Gastroesophageal sphincter (tissue), 4 donors: ENCODE data around the gene MACROD2. TPM values are rescaled to one million over a fixed set of nuclear protein-coding genes. Genes with fewer than 3 reads are reported as not detected.

ENCODE experiments used
- ATAC-seq: fragments of 150-250 bp; one replicate; pipeline ENCODE4 v1.9.1; 2016; ENCODE audit warnings: mild to moderate bottlenecking, moderate library complexity
- H3K27ac ChIP-seq, 4 donors: fragments of 200-600 bp; sonication (generic) in 3 of 4; 1 replicate in 3 of 4; 2 replicates in 1 of 4; pipeline ENCODE4 v1.5.1; 2016 to 2019
- H3K27me3 ChIP-seq: fragments of 200-600 bp; sonication (generic); one replicate; pipeline ENCODE4 v1.5.1; 2019
- H3K36me3 ChIP-seq, 2 donors: fragments of 200-600 bp; sonication (generic); one replicate each; pipeline ENCODE4 v1.5.1; 2019; ENCODE audit warnings: control low read depth in 1 of 2
- H3K4me1 ChIP-seq, 3 donors: fragments of 200-600 bp; sonication (generic); 1 replicate in 2 of 3; 2 replicates in 1 of 3; pipeline ENCODE4 v1.5.1; 2016 to 2019; ENCODE audit warnings: control low read depth in 2 of 3
- H3K4me3 ChIP-seq, 2 donors: fragments of 200-600 bp; sonication (generic); one replicate each; pipeline ENCODE4 v1.5.1; 2019; ENCODE audit warnings: mild to moderate bottlenecking in 1 of 2, moderate library complexity in 1 of 2
- H3K9me3 ChIP-seq, 3 donors: fragments of 200-600 bp; sonication (generic); one replicate each; pipeline ENCODE4 v1.5.1; 2017 to 2019; ENCODE audit warnings: control low read depth in 2 of 3
- EP300 ChIP-seq: sonication (generic); formaldehyde crosslinking; IDR thresholded peaks from one replicate; pipeline ENCODE4 v1.6.1; 2017; ENCODE audit warnings: antibody characterized with exemption, mild to moderate bottlenecking
- POLR2A ChIP-seq, 2 donors: fragments of 450-650 bp; IDR thresholded peaks; one replicate each; pipeline ENCODE4 v1.6.1; 2017; ENCODE audit warnings: antibody characterized with exemption in 2 of 2, mild to moderate bottlenecking in 2 of 2, moderate library complexity in 1 of 2
- POLR2AphosphoS5 ChIP-seq: sonication (generic); formaldehyde crosslinking; IDR thresholded peaks from one replicate; pipeline ENCODE4 v1.6.1; 2017; ENCODE audit warnings: antibody characterized with exemption
- WGBS, 2 donors: methylation state at CpG; one replicate each; pipeline ENCODE4 v1.1.5; 2018; ENCODE audit warnings: low coverage in 1 of 2; 5-methylcytosine and 5-hydroxymethylcytosine counted together
- small RNA-seq, 4 donors: library from RNA; depleted of rRNA; stranded (forward); fragments of <200 nt; gene quantifications; one replicate each; pipeline ENCODE3, GENCODE V24; 2016
- total RNA-seq, 4 donors: library from RNA; depleted of rRNA; stranded (reverse); fragments of >200 nt; gene quantifications; one replicate each; pipeline ENCODE4 v1.1.0, GENCODE V29; 2016
- TF ChIP-seq, protein P1 (sequence below), 4 experiments: fragments of 200-600 bp in 2 of 4; fragments of 450-650 bp in 2 of 4; sonication (generic) in 1 of 4; IDR thresholded peaks; one replicate each; pipeline ENCODE4 v1.5.1; 2017 to 2019; ENCODE audit warnings: antibody characterized with exemption in 4 of 4, mild to moderate bottlenecking in 2 of 4, moderate library complexity in 2 of 4

Gene MACROD2
- total RNA-seq, 4 donors from 2014 or later, result 4.0 to 12.1 (median 7.4) TPM

DNA sequence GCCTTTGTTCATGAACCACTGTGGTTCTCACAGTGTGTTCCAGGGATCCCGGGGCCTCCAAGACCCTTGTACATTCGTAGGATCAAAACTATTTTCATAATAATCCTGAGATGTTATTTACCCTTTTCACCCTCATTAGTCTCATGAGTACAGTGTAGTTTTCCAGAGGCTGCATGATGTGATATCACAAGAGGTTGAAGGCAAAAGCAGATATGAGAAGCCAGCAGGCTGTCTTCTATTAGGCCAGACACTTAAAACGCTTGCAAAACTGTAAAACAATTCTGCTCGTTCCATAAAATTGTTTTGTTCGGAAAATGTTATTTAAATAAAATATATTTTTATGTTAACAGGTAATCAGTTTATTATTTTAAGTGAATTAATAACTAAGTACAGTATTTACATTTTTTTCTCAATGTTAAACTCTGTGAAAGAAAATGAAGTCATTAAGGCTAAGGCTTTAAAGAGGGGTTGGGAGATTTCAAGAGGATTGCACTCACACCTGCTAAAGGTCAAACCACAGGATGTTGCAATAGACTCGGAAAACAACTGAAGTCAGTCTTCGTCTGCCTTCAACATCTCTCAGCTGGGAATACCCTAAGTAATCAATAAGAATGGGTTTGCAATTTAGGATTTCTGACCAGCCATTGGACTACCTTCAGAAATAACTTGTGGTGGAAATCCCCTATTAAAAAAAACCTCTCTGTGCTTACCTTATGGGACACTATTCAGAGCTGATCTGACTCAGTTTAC, 2103.7 kb downstream of the MACROD2 start:
- Histone ChIP-seq H3K4me3 (no peak overlapping the region), H3K27me3 (no peaks in the 10 kb centered on the region), H3K36me3 (no peaks in the 10 kb centered on the region), H3K4me1 (no peaks in the 10 kb centered on the region), H3K9me3 (no peaks in the 10 kb centered on the region), H3K27ac (no peak overlapping the region)
- ATAC-seq, result no peak
- WGBS, 2 donors, result 69 to 77% methylated on average over 5 to 7 of the region's 7 CpGs
- TF ChIP-seq EP300 (no peak), POLR2AphosphoS5 (no peak), POLR2A (IDR thresholded peaks at IDR 0.05) (no peak)
- TF ChIP-seq, protein P1, sequence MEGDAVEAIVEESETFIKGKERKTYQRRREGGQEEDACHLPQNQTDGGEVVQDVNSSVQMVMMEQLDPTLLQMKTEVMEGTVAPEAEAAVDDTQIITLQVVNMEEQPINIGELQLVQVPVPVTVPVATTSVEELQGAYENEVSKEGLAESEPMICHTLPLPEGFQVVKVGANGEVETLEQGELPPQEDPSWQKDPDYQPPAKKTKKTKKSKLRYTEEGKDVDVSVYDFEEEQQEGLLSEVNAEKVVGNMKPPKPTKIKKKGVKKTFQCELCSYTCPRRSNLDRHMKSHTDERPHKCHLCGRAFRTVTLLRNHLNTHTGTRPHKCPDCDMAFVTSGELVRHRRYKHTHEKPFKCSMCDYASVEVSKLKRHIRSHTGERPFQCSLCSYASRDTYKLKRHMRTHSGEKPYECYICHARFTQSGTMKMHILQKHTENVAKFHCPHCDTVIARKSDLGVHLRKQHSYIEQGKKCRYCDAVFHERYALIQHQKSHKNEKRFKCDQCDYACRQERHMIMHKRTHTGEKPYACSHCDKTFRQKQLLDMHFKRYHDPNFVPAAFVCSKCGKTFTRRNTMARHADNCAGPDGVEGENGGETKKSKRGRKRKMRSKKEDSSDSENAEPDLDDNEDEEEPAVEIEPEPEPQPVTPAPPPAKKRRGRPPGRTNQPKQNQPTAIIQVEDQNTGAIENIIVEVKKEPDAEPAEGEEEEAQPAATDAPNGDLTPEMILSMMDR (IDR thresholded peaks at IDR 0.05), result no peak

DNA sequence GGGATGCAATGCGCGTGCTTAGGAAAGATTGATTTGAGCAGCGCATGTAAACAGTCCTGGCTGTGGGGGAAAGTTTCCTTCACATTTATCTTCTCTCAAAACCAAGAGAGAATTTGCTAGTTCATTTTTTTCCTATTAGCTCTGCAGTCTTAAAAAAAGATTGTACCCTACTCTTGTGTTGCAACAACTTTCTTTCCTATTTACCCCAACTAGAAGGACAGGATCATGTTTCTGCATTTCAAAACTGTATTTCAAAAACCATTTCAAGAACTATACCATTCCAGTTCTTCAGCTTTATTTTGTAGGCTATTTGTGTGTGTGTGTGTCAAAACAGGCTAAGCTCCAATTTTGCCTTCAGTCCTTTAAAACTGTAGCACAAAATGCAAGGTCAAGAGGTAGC, 2104.8 kb downstream of the MACROD2 start:
- no peak overlapping the region for H3K27ac ChIP-seq

DNA sequence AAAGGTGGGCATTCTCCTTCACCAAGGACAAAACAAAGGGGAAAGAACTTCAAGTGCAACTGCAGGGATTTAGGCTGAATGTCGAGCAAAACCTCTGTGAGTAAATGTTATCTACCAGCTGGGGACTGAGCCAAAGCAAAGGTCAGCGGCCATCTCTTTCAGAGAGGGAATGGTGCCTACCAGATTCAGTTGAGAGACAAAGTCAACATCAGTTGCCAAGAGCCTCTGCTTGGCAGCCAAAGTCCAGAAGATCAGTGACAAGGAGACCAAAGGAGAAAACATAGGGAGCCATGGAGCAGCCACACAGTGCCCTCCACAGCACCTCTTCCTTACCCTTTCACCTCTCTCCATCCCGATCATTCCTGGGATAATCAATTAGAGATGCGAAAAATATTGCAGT, 2105.5 kb downstream of the MACROD2 start:
- H3K4me3 ChIP-seq, result no peak overlapping the region
- H3K9me3 ChIP-seq, result no peaks in the 10 kb centered on the region
- H3K27me3 ChIP-seq, result no peaks in the 10 kb centered on the region
- no peak for TF ChIP-seq POLR2A (IDR thresholded peaks at IDR 0.05)
- TF ChIP-seq EP300, result no peak
- no peak for TF ChIP-seq POLR2AphosphoS5
- TF ChIP-seq, protein P1 (IDR thresholded peaks at IDR 0.05), result no peak
- H3K27ac ChIP-seq, result no peak overlapping the region
- ATAC-seq, result no peak
- no peaks in the 10 kb centered on the region for H3K36me3 ChIP-seq
- 75 to 80% methylated on average over 2 to 3 of the region's 4 CpGs for WGBS, 2 donors
- H3K4me1 ChIP-seq, result no peaks in the 10 kb centered on the region

More for the DNA sequence above, 2104.8 kb downstream of the MACROD2 start:
- Histone ChIP-seq H3K4me1 (no peaks in the 10 kb centered on the region), H3K4me3 (no peak overlapping the region), H3K27me3 (no peaks in the 10 kb centered on the region), H3K9me3 (no peaks in the 10 kb centered on the region), H3K36me3 (no peaks in the 10 kb centered on the region)
- WGBS, 2 donors, result 67 to 92% methylated on average over 3 of the region's 3 CpGs
- ATAC-seq, result no peak
- TF ChIP-seq POLR2AphosphoS5, result no peak
- TF ChIP-seq, protein P1 (IDR thresholded peaks at IDR 0.05), result no peak
- no peak for TF ChIP-seq POLR2A (IDR thresholded peaks at IDR 0.05)
- no peak for TF ChIP-seq EP300

Small RNA genes within 50 kb of the gene (small RNA-seq; reads per million reads assigned to genes)
- gene RN7SL864P (0 reads per million in 4 donors), gene RNA5SP475 (0 to 0.27 (median 0) reads per million in 4 donors), gene RNU6-1159P (0 reads per million in 4 donors), gene RNU6-115P (0 reads per million in 4 donors), gene RNU6-228P (0 to 0.09 (median 0) reads per million in 4 donors), gene RNU6-278P (0 reads per million in 4 donors), gene RPS3P1 (0 reads per million in 4 donors)

Other genes with a start within 250 kb of the MACROD2 start
- gene ESF1, start 210.6 kb upstream of the MACROD2 start, total RNA-seq, result 10 to 100 TPM; 12.8 to 16.2 (median 14.6) TPM
- 10 to 100 TPM; 11.3 to 38.8 (median 13.8) TPM for gene NDUFAF5, start 210.5 kb upstream of the MACROD2 start, total RNA-seq
- not detected for gene SEL1L2, start 4.9 kb upstream of the MACROD2 start, total RNA-seq